GM08714 (cell line): ENCODE data around the gene MINDY2.
"Not testable (repeated sequence)": the region's sequence is repeated elsewhere in the genome, so short reads cannot be mapped to it uniquely, and the experiment has no call there.

ENCODE experiments used
- H3K4me3 ChIP-seq: fragments of 200-500 bp; sonication (Bioruptor generic); 2 replicates; pipeline ENCODE4 v1.5.1; 2014; ENCODE audit warnings: mild to moderate bottlenecking, low read length, inconsistent platforms
- ZNF274 ChIP-seq: IDR thresholded peaks from 2 replicates; pipeline ENCODE4 v1.6.1; 2012; ENCODE audit warnings: mild to moderate bottlenecking, low read depth, low read length

Gene MINDY2

DNA sequence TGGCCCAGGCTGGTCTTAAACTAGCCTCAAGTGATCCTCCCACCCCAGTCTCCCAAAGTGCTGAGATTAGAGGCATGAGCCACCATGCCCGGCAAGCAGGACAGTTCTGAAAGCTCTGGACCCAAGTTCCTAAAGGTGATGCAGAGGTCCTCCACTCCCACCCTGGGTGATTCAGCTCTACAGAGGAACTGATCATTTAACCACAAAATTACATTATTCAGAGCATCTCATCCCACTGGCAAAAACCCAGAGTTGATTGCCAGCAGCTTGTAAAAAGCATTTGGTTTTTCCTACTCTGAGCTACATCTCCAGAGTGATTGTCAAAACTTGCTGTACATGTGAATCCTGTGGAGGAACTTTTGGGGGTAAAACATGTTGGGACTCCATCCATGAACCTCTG lies 102.2 kb downstream of the MINDY2 start:
- TF ChIP-seq ZNF274 = no peak
- H3K4me3 ChIP-seq = no peak overlapping the region

DNA sequence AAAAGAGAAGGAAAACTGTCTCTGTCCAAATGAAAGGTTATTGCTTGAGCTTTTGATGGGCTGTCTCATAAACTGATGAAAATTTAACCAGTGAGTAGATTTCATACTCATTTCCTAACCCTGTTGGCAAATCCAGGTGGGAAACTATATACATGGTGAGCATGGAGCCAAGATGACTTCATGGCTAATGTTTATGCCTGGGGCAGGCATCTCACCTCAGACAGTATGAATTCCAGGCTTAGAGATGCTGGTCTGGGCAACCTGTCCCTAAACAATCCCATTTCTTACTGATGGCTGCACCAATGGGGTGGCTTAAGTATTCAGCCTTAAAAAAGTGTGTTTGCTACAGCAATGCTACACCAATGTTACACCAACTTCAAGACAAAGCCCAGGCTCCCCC lies 104.2 kb downstream of the MINDY2 start:
- TF ChIP-seq ZNF274 = no peak
- H3K4me3 ChIP-seq = no peak overlapping the region

DNA sequence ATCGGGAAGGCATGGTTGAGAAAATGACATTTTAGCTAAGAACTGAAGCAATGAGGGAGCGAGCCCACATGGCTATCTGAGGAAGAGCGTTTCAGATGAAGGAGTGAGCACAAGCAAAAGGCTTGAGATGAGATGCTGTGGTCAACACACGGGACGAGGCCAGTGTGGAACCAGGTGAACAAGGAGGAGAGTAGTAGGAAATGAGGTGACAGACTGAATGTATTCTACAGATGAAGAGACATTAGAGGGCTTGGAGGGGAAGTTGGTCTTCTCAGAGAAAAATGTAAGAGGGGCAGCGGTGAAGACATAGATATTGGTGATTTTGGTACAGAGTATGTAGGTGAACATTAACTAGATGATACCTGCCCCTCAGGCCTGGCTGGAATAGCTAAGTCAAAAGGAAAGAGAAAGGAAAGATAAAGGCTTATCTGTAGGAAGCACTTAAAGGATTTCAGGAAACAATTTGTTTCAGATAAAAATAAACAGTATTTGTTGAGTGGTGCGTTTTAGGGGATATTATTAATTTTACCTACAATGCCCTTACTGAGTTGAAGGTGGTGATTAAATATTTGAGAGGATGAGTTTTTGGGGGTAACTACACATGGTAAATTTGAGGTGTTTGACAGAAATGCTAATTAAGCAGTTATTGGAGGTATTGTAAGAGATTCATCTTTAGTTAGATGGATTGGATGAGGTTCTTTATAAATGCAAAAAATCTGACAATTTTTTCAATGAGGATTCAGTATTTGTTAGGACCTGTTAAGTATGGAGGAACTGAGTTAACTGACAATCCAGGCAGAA lies 105.4 kb downstream of the MINDY2 start:
- no peak overlapping the region for H3K4me3 ChIP-seq
- TF ChIP-seq ZNF274 = no peak

DNA sequence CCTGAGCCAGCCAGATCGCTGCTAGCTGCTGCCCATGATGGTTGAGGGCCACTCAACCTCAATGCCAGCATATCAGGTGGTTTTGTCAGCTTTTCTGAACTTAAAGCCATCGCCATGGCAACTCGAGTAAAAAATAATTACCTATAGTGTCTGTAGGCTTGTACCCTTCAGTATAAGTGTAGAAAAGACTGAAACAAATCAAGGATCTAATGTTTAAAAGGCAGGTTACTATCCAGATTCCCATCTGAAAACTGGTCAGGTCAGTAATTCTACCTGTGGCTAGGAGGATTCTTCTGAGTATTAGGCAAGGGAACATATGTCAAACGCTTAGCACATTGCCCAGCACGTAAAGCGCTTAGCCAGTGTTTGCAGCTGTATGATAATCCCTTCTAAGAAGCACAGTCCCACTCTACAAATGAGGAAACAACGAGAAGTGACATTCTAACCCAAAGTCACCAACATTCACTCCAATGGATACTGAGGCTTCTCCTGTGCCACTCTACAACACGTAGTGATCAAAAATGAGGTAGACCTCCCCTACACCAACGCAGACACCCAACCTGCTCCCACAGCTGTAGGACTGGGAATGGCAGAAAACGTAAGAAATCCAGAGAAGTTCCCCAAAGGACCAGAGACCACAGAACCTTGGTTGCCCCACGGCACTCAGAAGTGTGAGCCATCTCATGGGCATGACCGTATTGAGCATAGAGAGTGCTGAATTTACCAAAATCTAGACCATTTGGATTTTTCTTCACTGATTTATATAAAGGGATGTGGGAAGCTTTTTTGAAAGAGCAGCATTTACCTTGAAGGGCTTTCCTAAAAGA lies 107.1 kb downstream of the MINDY2 start:
- H3K4me3 ChIP-seq = no peak overlapping the region
- no peak for TF ChIP-seq ZNF274

DNA sequence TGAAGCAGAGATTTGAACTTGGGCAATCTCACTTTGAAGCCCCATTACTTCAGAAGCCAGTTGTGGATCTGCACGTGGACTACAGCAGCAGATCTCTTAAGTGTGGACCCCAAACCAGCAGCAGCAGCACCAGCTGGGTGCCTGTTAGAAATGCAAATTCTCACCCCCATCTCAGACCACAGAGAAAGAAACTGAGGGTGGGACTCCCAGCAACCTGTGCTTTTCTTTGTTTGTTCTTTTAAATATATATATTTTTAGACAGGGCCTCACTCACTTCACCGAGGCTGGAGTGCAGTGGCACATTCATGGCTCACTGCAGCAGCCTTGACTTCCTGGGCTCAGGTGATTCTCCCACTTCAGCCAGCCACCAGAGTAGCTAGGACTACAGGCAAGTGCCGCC lies 109.2 kb downstream of the MINDY2 start:
- H3K4me3 ChIP-seq = no peak overlapping the region
- TF ChIP-seq ZNF274 = no peak

DNA sequence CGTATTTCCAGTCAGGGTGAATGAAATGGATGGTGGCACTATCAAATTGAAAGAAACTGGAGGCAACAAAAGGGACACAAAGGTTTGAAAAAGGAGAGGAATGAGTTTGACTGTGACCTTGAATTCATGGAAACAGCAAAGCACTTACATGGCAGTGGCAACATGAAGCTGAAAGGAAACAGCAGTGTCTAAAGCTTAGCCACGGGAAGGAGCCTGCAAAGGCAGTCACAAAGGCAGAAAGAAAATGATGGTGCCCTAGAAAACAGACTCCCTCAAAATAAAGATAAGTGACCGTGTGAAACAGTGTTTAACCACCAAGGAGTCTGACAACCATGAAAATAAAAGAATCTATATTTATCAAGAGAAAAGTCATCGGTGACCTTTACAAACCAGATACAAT lies 111.1 kb downstream of the MINDY2 start:
- TF ChIP-seq ZNF274 = no peak

DNA sequence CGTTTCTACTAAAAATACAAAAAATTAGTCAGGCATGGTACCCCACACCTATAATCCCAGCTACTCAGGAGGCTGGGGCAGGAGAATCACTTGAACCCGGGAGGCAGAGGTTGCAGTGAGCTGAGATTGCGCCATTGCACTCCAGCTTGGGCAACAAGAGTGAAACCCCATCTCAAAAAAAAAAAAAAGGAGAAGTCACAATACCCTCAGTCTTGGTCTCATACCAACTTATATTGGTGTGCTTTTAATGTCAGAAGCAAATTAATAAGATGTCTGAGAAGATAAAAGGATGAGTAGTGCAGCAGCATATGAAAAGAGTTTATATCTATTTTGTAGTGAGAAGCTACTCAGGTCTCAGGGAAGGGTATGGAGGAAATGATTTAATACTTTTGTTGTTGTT lies 112.8 kb downstream of the MINDY2 start:
- not testable (repeated sequence) for H3K4me3 ChIP-seq

More for the DNA sequence above, 111.1 kb downstream of the MINDY2 start:
- no peak overlapping the region for H3K4me3 ChIP-seq

DNA sequence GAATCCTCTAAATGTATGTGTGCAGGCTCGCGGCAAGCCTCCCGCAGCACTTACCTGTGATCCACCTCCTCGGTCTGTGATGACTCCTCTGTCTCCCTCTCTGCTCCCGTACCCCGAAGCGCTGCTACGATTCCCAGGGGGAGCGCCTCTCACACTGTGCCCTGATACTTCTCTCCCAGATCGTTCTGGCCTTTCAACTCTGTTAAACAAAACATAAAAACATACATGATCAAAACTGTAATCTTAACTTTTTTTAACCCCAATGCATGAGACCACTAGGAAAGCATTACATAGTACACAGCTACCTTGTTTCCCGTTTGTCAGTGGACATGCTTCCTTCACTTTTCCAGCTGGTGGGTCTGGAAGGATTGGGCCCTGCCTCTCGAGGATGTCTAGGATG lies 115.8 kb downstream of the MINDY2 start:
- H3K4me3 ChIP-seq = no peak overlapping the region
- TF ChIP-seq ZNF274 = no peak

DNA sequence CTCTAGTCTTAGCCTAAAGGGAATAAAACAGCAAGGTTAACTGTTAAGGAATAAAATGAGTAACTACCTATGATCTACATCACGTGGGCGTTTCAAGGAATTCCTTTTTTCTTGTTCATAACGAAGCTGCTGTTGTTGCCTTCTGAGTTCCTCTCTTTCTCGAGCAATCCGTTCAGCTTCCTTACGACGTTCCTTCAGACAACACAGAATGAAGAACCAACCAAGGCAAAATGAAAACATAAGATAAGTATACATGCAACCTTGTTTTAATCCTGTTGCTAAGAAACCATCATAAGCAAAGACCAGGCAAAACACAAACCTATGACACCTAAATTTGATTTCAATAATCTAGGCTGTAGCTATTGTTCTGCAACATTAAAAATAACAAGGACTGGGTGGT lies 118.3 kb downstream of the MINDY2 start:
- no peak for TF ChIP-seq ZNF274
- H3K4me3 ChIP-seq = no peak overlapping the region

DNA sequence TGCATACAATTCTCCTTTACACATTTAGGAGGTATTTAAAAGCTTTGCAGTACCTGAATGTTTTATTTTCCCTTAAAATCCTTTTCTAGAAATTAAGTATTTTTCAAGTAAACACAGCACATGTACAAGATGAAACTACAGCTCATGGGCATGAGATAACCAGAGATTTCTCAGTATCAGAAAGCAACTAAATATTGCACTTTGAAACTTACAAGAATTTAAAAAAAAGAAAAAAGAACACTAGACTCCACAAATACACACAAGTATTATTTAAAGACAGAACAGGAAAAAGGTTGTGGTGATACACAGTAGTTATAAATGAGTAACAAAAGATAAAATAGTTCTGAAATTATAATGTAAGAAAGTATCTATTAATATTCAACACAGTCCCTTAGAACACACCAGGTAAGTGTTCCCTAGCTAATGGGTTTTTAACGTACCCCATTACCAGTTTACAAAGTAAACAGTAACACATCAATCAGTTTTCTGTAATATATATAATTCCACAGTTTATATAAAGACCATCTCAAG lies 127.1 kb downstream of the MINDY2 start:
- TF ChIP-seq ZNF274 = no peak
- H3K4me3 ChIP-seq = no peak overlapping the region

DNA sequence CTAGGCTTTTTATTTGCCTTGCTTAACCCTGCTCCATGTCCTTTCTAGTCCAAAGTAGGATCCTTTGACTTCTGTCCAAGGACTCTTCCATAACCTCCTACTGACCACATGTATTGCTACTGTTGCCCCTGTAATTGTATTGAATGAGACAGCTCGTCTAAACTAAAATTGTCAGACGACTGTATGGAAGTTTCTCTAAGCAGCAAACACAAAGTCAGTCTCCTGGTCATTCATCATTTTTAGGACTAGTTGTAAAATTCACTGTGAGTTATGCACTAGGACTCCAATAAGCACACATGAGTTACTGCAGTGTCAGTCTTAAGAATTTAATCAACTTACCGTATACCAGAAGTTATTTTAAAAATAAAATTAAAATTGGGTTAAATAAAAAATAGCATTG lies 129.5 kb downstream of the MINDY2 start:
- no peak for TF ChIP-seq ZNF274
- H3K4me3 ChIP-seq = no peak overlapping the region

DNA sequence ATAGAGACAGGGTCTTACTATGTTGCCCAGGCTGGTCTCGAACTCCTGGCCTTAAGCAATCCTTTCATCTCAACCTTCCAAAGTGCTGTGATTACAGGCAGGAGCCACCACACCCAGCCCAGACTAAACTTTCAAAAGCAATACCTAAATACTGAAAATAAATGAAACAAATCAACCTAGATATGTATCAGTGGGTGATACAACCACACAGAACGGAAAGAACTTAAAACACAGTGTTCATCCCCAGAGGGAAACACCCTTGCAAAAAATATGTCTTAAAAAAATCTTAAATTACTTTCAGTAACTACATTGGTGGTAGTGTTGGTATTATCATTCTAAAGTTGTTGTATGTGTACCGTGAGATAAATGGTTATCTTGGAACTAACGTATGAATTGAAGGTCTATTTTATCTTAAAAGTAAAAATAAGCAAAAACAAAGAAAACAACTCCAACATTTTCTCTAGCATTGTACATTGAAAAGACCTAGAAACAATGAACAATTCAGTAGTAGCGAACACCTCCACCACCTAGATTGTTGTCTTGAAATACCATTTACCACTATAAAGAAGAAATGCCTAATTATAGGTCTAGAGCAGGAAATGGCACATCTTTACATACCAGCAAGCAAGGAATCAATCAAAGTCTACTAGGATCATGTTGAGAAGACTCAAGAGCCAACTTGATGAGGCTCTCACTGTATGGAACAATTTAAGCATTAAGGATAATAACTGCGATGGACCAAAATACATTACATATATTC lies 137.6 kb downstream of the MINDY2 start:
- no peak overlapping the region for H3K4me3 ChIP-seq
- TF ChIP-seq ZNF274 = no peak

DNA sequence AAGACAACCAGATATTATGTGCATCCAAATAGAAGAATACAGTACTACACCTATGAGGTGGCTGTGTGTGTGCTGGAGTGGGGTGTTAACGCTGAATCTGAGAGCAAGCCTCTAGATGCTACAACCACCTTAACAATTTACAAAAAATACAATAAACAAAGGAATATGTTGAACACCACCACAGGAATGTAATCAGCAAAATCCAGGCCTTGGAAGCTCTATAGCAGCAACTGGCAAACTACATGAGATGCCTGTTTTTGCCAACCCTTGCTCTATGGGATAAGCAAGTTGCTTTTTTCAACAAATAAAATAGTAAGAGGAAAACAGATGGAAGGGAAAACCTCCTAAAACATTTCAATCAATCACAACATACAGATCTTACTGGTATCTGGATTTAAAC lies 138.5 kb downstream of the MINDY2 start:
- H3K4me3 ChIP-seq = no peak overlapping the region
- TF ChIP-seq ZNF274 = no peak

DNA sequence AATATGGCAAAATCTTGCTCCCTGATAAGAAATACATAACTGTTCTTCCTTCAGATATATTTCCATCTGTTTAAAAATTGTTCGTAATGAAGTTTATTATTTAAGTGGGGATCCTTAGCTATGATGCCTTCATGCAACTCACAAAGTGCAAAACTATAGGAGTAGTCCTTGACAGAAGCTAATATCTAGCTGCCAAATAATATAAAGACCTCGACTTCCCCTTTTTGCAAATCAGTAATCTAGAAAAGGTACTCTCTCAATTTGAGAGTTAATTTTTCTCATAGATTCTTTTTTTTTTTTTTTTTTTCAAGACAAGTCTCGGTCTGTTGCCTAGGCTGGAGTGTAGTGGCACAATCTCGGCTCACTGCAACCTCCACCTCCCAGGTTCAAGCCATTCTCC lies 139.4 kb downstream of the MINDY2 start:
- no peak overlapping the region for H3K4me3 ChIP-seq
- TF ChIP-seq ZNF274 = no peak
